Left forelimb (tissue), 1 donor: Measurements from ENCODE around the gene GRAP.
"Not testable (repeated sequence)": the region's sequence is repeated elsewhere in the genome, so short reads cannot be mapped to it uniquely, and the experiment has no call there.

Experiments used
- DNase-seq: peaks from one replicate; pipeline ENCODE4 v3.0.0-alpha.2; 2018; ENCODE audit warnings: low spot score

The GRAP gene

DNA sequence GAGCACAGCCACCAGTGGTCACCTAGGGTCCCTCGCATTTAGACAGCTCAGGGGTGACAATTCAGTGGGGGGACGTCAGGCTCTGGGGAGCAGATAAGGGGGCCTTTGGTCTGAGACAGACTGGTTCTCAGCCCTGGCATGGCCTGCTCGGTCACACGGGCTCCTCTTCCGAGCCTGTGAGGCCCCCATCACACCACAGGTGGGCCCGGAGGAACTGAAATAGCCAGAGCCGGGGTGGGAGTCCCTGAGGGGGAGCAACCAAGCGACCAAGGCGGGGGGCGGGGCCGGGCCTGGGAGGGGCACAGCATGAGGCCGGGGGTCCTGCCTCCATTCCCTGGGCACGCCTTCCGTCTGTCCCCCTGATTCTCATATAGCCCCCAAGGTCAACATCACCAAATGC lies 4.4 kb downstream of the GRAP start:
- not testable (repeated sequence) for DNase-seq

GRCh38 chr17:19041871-19042270 lies 4.9 kb downstream of the GRAP start:
- not testable (repeated sequence) for DNase-seq

GRCh38 chr17:19040350-19040749 lies 6.4 kb downstream of the GRAP start:
- DNase-seq: not testable (repeated sequence)

DNA sequence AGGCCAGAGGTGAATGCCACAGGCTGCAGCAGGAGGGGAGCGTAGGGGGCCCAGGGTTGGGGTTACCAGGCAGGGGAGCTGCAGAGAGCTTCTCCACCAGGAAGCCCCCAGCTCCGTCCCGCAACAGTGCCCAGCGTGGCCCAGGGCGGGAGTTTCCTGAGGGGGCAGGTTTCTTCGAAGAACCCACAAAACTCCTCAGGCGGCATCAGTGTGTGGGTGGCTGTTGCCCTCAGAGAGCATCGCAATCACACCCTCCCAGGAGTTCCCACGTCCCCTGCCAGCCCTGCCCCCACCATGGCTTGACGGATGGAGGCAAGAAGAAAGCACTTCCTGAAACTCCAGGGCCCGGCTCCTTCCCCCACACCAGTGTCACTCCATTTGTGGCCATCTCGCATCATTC lies 8.0 kb downstream of the GRAP start:
- not testable (repeated sequence) for DNase-seq

DNA sequence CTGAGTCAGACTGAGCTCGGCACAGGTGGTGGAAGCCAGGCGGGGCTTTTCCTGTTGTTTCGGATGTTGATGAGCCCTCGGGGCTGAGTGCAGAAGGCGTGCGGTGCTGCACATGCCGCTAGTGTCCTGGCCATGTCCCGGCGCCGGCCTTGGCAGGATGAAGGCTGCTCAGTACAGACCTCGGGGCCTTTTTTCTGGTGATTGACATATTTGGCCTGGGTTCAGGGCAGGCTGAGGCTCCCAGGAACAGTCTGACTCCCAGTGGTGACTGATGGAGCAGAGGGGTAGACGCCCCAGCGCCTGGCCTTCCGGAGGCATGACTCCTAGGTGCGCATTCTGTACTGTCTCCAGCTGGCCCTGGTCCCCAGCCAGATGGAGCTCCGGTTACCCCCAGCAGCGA lies 8.8 kb downstream of the GRAP start:
- DNase-seq: not testable (repeated sequence)

- DNase-seq: not testable (repeated sequence)
Observed at GRCh38 chr17:19037547-19037946, 9.2 kb downstream of the GRAP start.

- not testable (repeated sequence) for DNase-seq
Observed at GRCh38 chr17:19036186-19036585, 10.6 kb downstream of the GRAP start.

- not testable (repeated sequence) for DNase-seq
Observed at GRCh38 chr17:19032377-19032988, 14.3 kb downstream of the GRAP start.

GRCh38 chr17:19031729-19032128 lies 15.0 kb downstream of the GRAP start:
- not testable (repeated sequence) for DNase-seq

DNA sequence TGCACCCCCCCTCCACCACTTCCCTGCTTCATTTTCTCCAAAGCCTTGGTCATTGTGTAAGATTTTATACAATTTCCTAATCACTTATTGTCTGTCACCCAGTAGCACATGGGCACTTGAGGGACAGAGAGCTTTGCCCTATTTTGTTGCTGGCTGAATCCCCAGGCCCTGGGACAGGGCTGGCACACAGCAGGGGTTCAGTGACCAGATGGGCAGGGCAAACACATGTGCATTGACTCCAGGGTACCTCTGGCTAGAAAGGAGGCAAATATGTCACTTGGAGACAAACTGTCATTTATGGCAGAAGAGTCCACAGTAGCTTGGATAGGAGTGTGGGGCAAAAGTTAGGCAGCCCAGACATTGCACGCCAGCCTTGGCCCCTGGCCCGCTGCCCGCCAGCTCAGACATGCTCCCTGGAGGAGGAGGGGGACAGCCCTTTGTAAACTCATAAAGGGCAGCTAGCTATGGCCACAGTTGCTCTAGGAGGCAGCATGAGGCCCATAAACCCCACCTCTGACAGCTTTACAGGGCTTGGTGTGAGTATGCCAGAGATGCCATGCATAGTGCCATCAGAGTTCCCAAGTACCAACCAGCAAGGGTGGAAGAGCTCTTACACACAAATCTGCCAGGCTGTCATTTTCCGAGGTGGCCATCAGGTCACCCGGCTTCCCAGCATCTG lies 15.8 kb downstream of the GRAP start:
- DNase-seq: not testable (repeated sequence)

DNA sequence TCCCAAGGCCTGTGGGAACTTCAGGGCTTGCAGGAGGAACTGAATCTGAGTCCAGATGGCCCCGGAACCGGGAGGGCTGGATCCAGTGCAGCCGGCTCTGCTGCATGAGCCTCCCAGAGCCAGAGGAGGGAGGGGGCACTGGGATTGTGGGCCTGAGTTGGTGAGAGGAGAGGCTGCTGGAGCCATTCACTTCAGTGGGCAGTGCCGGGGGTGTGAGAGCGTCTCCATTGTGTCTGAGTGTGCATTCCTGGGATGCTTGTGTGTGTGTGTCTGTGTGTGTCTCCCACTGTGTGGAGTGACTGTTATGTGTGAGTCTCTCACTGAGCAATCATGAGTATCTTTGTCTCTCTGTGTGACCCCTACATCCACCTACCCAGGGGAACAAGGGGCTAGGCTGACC lies 17.0 kb downstream of the GRAP start:
- not testable (repeated sequence) for DNase-seq

- not testable (repeated sequence) for DNase-seq
Observed at GRCh38 chr17:19028671-19029070, 18.1 kb downstream of the GRAP start.

DNA sequence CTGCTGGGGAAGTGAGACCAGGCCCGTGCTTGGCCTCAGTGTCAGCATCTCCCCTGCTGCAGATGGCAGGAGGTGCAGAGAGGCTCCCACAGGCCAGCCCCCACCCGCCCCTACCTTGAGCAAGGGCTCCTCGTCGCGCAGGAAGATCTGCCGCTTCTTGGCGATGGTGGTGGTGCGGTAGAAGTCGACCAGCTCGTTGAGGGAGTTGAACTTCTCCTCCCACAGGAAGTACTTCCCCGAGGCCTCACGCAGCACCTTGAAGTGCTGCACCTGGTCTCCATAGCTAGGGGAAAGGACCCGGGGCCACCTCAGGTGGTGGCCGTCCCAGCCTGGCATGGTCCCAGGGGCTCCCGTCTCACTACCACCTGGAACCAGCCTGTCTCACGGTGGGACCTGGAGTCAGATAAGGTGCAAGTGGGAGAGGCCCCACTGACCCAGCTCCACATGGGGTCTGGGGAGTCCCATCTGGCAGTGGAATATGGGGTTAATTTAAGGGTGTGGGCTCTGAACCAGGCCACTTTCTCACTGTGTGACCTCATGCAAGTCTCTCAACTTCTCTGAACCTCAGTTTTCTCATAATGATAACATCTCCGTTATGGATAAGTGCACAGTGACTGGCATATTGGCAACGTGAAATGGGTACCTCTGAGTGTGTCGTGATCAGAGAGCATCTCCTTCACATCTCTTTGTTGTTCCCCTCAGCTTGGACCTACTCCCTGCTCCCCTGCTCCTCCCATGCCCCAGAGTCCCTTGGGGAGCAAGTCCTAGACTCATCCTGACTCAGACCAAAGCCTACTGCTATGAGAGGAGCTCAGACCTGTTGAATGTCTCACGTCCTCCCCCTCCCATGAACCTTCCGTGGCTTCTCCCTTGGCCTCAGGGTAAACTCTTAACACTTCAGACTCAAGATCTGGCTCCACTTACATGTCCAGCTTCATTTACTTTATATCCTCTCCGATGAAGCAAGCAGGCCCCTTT lies 22.4 kb downstream of the GRAP start:
- no peak for DNase-seq

- DNase-seq: no peak
Observed at GRCh38 chr17:19023209-19023999, 23.4 kb downstream of the GRAP start.

GRCh38 chr17:19022747-19023146 lies 24.0 kb downstream of the GRAP start:
- DNase-seq: no peak

DNA sequence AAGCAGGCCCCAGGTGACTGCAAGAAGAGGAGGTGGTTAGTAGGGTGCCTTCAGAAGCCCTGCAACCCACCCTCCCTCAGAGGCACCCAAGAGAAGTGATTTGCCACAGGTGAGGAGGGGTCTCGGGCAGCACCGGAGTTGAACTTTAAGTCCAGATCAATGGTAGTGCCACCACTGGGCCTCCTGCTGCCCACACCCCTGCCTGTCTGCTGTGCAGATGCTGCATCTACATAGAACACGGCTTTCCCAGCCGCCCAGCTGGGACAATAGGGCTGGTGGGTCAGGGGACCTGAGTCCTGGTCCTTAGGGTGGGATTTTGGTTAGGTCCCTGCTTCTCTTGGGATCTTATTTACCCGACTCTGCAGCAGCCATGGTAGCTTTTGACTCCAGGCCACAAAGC lies 24.6 kb downstream of the GRAP start:
- no peak for DNase-seq

DNA sequence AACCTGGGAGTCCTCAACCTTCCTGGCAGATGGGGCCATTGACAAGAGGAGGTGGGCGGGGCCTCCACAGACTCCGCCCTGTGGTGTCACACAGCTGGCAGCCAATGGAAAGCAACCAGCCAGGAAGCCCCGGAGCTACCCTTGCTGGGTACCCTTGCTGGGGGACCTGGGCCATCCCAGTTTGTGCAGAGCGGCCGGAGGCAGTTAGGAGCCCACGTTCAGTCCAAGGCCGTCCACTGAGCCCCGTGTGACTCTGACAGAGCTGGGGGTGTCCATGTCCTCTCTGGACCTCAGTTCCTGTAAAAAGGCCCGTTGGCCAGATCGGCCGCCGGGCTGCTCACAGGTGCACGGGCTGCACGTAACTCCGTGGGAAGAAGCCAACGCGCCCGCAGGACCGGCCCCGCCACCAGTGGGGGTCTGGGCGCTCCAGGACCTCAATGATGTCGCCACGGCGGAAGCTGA lies 25.1 kb downstream of the GRAP start:
- DNase-seq: no peak

DNA sequence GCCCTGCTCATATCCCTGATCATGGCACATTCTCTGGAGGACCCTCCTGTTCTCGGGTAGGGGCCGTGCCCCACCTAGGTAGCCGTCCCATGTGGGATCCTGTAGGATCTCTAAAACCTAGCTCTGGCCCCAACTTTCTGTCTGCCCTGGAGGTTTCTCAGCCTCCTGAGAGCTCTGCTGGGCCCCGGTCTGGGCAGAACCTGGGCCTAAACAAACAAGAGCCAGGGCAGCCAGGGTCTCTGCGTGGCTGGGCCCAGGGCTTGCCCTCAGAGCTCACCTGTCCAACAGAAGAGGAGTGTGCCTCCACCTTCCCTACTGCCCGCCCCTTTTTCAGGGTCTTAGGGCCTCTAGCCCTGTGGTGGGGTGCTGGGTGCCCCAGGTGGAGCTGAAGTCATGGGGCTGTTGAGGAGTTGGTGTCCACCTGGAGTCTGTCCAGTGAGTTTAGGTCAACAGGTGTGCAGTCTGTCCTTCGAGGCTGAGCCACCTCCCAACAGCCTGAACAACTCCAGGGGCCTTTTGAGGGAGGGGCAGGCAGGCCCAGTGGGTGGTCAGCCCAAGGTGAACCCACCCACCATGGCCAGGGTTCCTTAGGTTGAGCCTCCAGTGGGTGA lies 25.6 kb downstream of the GRAP start:
- DNase-seq: not testable (repeated sequence)

DNA sequence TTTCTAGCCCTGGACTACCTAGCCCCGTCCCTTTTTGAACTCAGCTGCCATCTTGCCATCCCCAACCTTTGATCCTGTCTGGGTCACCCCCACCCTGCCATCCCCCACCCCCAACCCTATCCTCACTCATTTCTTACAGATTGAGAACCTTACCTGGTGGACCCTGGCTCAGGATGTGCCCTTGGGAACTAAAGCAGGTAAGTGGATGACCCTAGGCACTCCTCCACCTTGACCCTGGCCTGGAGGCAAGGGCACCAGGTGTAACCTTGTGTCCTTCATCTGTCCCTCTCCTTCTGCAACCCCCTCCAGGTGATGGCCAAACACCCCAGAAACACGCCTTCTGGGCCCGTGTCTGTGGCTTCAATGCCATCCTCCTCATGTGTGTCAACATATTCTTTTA lies 26.7 kb downstream of the GRAP start:
- no peak for DNase-seq

GRCh38 chr17:19019041-19019941 lies 27.5 kb downstream of the GRAP start:
- DNase-seq: no peak
